ENCODE data around the gene ME1.

Gene ME1

GRCh38 chr6:83185096-83185495 is 245.8 kb downstream of the ME1 start:
- DNase-seq, result no peak

- no peak for DNase-seq
Measured at GRCh38 chr6:83183082-83183828, 247.6 kb downstream of the ME1 start.

- no peak for DNase-seq
Measured at GRCh38 chr6:83182114-83182513, 248.7 kb downstream of the ME1 start.

- no peak for DNase-seq
Measured at GRCh38 chr6:83180426-83180950, 250.4 kb downstream of the ME1 start.

- DNase-seq, result no peak
Measured at GRCh38 chr6:83176246-83176645, 254.6 kb downstream of the ME1 start.

GRCh38 chr6:83169511-83169910 is 261.3 kb downstream of the ME1 start:
- no peak for DNase-seq

- DNase-seq, result no peak
Measured at GRCh38 chr6:83169106-83169505, 261.7 kb downstream of the ME1 start.

- DNase-seq, result no peak
Measured at GRCh38 chr6:83168556-83168955, 262.3 kb downstream of the ME1 start.

GRCh38 chr6:83167726-83168278 is 263.0 kb downstream of the ME1 start:
- DNase-seq, result no peak

Data from activated T-cell treated with anti-CD3 and anti-CD28 coated beads, Interleukin-2, amount 50 U/mL, for 1 hour (primary cell).